GM19372 (cell line): Measurements from ENCODE around the gene NXN.
A peak's percentile ranks its signal among the peaks of the same experiment; 100 is the strongest.

Experiments
- ATAC-seq: cut with Tn5 transposase; IDR thresholded peaks from one replicate; pipeline ENCODE4 v1.9.1; 2021; ENCODE audit warnings: mild to moderate bottlenecking, low read depth, moderate library complexity; ENCODE audit not compliant: unreplicated experiment

The NXN gene

DNA sequence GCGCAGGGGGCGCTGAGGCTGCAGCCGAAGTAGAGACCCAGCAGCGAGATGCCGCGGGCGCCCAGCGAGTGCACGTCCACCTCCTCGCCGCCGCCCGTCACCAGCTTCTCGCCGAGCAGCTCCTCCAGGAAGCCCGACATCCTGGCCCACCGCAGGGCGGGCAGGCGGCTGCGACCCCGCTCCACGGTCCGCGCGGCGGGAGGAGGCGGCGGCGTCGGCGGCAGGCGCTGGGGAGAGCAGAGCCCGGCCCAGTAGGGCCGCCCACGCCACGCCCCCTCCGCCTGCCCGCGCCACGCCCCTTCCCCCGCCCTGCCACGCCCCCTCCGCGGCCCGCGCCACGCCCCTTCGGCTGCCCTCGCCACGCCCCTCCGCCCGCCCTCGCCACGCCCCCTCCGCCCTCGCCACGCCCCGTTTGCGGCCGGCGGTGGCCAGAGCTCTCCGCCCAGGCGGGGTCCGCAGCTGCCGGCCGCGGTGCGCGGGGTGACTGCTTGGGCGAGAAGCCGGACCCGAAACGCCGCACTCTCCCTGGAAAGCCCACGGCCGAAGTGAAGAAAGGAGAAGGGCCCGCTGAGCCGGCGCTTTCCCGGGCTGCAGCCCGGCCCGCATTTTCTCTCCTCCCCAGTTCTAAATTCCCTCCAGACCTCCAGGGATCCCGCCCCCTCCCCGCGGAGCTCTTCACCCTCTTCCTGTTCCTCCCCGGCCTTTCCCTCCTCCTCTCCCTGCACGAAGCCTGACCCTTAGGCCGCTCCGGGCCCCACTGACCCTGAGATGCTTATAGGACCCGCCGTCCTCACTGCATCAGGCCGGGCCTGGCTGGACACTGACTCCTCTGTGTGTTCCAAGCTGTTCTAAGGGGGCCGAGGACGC, at the start of gene NXN:
TSS of gene NXN (minus strand) at position 238 of the 867 bp plus-strand sequence.
- peak; percentile 70 for ATAC-seq

DNA sequence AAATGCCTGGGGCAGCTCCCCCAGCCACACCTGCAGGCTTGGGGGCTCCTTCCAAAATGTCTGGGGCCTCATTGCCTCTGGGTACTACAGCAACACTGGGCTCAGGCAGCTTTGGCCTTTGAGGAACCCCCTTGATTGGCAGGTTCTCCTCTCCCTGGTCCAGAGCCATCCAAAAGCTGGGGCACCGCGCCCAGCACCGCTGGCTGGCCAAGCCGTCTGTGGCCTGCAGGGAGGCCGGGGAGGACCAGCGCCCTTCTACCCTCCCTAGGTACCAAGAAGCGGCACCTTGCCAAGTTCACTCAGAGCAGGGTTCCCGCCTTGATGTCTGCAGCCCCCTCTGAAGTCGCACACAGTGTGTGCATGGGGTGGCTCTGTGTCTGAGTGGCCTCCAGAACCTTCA, 47.5 kb upstream of the NXN start:
- ATAC-seq: no peak

DNA sequence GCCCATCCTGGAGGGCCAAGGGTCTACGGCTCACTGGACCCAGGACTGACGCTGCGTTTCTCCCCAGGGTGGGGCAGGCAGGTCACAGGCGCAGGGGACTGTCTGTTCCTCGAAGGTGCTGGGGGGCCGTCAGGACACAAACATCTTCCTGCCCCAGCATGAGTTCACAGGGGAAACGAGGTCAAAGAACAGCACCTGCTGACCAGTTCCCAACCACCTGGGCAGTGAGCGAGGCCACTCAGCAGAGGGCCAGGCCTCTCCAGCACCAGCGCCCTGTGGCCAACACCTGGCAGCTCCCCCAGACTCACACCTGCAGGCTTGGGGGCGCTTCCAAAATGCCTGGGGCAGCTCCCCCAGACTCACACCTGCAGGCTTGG, 47.0 kb upstream of the NXN start:
- ATAC-seq: no peak

DNA sequence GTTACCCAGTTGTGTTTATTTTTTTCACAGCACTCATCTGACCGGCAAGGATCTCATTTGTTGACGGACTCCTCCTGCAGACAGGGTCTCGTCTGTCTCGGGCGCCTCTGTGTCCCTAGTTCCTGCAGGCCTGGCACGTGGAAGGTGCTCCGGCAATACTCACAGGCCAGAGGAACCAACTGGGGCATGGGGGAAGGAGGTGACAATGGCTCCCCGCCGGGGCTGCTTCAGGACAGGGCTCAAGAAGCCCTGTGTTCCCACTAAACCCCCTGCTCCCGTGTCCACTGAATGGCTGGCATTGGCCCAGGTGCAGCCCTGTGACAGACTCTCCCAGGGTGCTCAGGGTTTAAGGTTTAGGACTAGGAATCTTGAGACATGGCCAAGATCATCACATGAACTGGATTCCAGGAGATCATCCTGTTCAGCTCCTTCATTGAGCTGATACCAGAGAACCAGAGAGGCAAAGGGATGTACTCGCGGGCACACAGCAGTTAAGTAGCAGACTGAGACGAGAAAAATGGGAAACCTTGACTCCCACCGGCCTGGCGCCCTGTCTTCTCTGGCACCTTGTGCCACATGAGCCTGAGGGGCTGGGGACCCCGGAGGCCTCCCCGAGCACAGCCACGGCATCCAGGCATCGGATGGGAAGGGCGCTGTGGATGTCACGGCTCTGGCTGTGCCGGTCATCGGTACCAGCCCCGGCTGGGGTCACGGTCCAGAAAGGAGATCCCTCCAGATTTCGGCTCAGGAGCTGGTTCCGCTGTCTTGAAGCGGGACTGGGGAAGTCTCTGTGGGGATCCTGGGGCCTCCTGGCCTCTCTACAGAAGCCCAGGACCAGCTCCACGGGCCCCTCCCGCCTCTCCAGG, 46.4 kb upstream of the NXN start:
- ATAC-seq: no peak

GRCh38 chr17:1024076-1024475, 44.5 kb upstream of the NXN start:
- no peak for ATAC-seq

DNA sequence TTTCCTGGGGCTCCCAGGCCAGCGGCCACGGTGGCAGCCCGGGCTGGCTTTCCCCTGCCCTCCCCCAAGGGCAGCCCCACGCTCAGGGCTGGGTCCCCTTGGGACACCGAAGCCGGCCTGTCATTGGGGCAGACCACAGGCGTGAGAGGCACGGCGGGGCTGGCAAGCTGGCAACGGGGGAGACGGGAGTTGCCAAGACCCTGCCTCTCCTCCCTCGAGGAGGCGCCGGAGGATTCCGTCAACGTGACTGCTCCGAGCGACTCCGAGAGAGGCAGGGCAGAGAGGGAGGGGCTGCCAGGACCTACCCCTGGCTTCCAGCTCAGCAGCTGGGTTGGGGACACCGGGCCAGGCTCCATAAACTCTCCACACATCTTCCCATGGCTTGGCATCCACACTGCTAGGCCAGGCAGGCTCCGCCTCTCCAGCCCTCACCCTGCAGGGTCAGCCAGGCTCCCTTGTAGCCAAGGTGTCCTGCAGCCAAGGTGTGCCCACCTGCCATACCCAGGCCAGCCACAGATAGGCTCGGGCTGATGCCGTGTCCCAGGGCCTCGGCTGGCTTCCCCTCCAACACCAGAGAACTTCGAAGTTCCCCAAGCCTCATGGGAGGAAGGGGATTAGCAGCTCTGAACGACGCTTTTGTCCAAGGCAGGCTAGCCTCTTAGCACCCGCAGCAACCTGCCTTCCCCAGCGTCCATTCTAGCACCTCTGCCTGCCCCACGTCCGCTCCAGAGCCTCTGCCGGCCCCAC, 42.9 kb upstream of the NXN start:
- no peak for ATAC-seq

DNA sequence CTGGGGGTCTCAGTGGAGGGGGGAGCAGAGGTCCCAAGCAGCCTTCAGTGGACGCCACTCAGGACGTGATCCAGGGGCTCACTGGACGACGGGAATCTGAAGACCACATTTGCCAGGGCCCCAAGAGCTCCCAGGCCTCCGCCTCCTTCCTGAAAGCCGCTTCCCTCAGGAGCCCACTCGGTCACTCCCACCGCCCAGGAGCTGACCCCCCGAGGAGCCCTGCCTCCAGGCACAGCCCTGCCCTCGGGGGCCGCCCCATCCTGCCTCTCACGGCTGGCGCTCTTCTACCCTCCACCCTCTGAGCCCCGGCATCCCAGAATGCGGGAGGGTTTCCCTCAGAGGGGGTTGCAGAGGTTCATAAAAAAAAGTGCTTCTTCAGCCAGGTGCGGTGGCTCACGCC, 41.6 kb upstream of the NXN start:
- ATAC-seq: no peak

GRCh38 chr17:1019451-1019850, 39.9 kb upstream of the NXN start:
- ATAC-seq: no peak

DNA sequence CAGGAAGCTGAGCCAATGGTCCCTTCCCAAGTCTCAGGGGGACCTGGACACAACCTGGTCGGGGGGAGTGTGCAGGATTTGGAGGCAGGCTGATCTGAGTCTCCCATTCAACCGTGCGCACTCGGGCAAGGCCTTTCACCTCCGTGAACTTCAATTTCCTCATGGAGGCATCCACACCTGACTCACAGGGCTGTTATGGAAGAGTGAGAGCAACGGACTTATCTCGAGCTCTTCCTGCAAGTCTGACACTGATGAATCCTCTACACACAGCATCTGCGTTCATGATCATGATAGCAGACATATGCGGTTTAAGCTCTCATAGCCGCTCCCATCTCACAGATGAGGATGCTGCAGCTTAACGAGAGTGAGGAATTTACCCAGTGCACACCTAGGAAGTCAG, 39.0 kb upstream of the NXN start:
- no peak for ATAC-seq

DNA sequence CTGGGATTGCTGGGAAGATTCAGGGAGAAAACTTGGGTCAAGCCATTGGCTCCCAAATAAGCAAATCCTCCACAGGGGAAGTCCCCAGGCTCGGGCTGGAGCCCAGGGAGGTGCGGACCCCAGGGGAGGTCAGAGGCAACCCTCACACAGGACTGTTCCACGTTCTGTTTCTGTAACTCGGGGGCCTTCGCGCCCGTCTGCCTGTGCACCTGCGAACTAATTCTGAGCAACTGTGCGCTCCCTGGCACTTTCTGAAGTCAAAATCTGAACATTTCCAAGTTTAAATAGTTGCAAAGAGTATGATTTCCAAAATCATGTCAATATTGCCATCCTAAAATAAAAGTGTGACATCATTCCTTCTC, 34.1 kb upstream of the NXN start:
- ATAC-seq: no peak

DNA sequence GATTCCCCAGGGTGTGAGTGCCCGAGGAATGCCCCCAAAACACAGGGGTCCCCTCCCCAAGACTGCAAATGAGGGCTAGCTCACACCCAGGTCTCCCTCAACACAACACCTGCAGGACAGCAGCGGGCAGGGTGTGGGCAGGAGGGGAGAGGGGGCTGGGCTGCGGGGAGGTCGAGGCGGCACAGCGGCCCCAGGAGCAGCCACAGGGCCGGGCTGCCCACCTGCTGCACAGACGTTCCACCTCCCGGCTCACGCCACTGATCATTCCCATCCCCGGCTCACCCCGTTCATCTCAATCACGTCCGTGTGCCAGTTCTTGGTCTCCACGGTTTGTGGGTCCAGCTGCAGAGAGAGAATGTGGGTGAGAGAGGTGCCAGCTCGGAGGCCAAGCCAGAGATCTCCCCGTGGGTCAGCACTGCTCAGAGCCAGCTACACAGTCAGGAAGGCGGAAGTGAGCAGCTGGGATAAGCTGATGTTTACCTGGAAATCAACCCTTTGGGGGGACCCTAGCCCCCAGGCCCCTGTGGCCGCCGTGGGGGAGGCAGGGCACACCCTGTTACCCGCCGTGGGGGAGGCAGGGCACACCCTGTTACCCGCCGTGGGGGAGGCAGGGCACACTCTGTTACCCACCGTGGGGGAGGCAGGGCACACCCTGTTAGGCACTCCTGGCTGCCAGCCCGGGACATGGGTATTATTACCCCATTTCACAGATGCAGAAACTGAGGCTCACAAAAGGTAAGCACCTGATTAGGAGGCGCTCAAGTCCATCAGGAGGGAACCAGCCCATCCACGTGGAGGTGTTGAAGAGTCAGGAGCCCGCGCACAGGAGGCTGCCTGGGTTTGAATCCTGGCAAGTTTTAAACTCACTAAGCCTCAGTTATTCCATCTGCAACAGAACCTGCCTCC, 33.5 kb upstream of the NXN start:
- no peak for ATAC-seq

- ATAC-seq: no peak
Measured at GRCh38 chr17:1011760-1012735, 32.5 kb upstream of the NXN start.

- ATAC-seq: no peak
Measured at GRCh38 chr17:1011138-1011537, 31.6 kb upstream of the NXN start.

DNA sequence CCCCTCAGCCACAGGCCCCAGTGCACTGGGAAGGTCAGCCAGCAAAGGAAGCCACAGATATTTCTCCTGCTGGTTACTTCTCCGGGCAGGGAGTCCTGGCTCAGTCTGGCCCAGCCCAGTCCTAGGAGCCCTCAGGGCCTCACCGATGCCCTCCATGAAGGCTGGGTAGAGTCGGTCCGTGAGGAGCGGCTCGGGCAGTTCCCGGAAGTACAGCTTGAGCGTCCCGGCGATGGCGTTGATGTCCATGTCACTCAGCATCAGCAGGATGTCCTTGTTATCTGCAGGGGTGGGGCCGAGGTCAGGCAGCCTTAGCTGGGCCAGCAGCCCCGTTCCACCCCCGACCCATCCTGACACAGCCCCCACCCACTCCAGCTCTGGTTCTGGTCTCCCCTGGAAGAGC, 31.0 kb upstream of the NXN start:
- no peak for ATAC-seq

GRCh38 chr17:1010086-1010450, 30.5 kb upstream of the NXN start:
- no peak for ATAC-seq

DNA sequence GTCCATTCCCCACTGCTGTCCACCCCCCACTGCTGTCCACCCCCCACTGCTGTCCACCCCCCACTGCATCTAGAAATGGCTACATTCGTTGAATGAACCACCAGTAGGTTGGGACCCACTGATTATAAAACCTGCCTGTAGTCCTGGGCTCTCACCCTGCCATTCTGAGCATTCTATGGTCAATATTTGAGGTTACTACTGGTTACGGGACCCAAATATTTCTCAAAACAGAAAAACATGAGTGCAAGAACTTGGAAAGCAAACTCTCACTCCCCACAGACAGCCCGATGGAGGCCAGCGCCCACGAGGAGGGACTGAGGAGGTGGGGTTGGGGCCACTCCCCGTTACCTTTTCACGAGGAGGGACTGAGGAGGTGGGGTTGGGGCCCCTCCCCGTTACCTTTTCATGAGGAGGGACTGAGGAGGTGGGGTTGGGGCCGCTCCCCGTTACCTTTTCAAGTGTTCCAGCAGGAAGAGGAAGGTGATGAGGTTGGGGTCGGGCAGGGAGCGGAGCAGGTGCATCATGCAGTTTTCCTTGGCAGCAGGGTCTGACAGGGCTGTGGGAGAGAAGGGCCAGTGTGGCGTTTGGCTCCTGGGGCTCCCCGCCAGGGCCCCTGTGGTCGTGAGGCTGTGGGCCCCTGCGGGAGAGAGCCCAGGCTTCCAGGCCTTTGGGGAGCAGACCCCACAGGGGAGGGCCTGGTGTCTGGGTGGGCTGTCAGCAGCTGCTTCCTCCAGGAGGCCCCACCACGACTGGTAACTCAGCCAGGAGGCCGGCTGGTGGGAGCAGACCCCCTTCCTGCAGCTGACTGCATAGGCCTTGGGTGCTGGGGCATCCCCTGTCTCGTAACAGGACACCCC, 29.9 kb upstream of the NXN start:
- ATAC-seq: no peak

DNA sequence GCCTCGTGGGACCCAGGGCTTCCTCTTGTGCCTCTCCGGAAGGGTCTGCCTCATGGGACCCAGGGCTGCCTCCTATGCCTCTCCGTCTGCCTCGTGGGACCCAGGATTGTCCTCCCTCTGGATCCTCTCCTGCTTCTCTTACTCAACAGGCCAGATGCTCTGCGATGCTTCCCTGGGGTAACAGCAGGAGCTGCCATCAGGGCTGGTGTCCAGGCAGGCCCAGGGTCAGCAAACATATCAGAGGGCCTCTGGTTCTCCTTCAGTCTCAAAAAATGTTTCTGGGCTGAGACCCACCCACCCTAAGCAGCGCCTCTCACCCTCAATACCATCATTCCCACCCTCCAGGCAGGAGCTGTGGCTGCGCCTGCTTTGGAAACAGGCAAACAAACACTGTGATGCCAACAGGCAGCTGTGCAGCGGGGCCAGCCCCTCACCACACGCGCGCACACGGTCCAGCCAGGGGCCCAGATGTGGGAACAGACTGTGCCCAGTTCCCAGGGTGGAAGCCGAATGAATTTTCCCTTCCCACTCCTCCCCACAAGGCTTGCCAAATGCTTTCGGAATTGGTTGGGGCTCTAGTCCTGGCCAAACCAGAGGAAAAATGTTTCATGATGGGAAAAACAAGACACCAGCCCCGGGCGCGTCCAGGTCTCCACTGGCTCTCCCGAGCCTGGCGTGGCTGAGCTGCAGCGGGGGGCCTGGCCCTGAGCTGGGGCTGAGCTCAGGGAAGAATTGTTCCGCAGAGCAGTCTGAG, 28.6 kb upstream of the NXN start:
- ATAC-seq: no peak
